PC-9 (cell line): ENCODE results near the gene PRELP.

Experiments
- CTCF ChIP-seq: fragments of 200-600 bp; sonication (generic); conservative IDR thresholded peaks from 2 replicates; pipeline ENCODE4 v1.6.1; 2017; ENCODE audit warnings: mixed run types, antibody characterized with exemption, mild to moderate bottlenecking, moderate library complexity
- EZH2 ChIP-seq: fragments of 200-600 bp; sonication (generic); IDR thresholded peaks from 2 replicates; pipeline ENCODE4 v1.8.0; 2017; ENCODE audit warnings: antibody characterized with exemption, low read depth

- TF ChIP-seq EZH2, result no peak
- no peak for TF ChIP-seq CTCF
Observed at GRCh38 chr1:203508463-203509073, 33.0 kb downstream of the PRELP start.
